Activated T-cell treated with anti-CD3 and anti-CD28 coated beads for 48 hours (primary cell): Measurements from ENCODE around the gene CD8B2.
"Not testable (repeated sequence)": the region's sequence is repeated elsewhere in the genome, so short reads cannot be mapped to it uniquely, and the experiment has no call there.

Experiments
- DNase-seq: peaks from one replicate; pipeline ENCODE4 v3.0.0-alpha.2; 2020; ENCODE audit warnings: low read depth

Gene CD8B2

GRCh38 chr2:106551417-106552130 lies 64.4 kb downstream of the CD8B2 start:
- DNase-seq, result no peak

GRCh38 chr2:106552921-106553320 lies 65.8 kb downstream of the CD8B2 start:
- DNase-seq, result no peak

- DNase-seq, result no peak
Observed at GRCh38 chr2:106553321-106553720, 66.2 kb downstream of the CD8B2 start.

- no peak for DNase-seq
Observed at GRCh38 chr2:106554411-106554810, 67.2 kb downstream of the CD8B2 start.

GRCh38 chr2:106555053-106555452 lies 67.9 kb downstream of the CD8B2 start:
- no peak for DNase-seq

- DNase-seq, result not testable (repeated sequence)
Observed at GRCh38 chr2:106559786-106560185, 72.6 kb downstream of the CD8B2 start.

- no peak for DNase-seq
Observed at GRCh38 chr2:106560773-106561172, 73.6 kb downstream of the CD8B2 start.

GRCh38 chr2:106561356-106561755 lies 74.2 kb downstream of the CD8B2 start:
- DNase-seq, result no peak

GRCh38 chr2:106561803-106562202 lies 74.6 kb downstream of the CD8B2 start:
- no peak for DNase-seq

GRCh38 chr2:106562268-106563186 lies 75.4 kb downstream of the CD8B2 start:
- no peak for DNase-seq

GRCh38 chr2:106563195-106563594 lies 76.0 kb downstream of the CD8B2 start:
- no peak for DNase-seq

- DNase-seq, result no peak
Observed at GRCh38 chr2:106565599-106565998, 78.4 kb downstream of the CD8B2 start.

GRCh38 chr2:106566050-106566449 lies 78.9 kb downstream of the CD8B2 start:
- DNase-seq, result peak; percentile 39

GRCh38 chr2:106566484-106566883 lies 79.3 kb downstream of the CD8B2 start:
- not testable (repeated sequence) for DNase-seq

- no peak for DNase-seq
Observed at GRCh38 chr2:106570316-106570715, 83.2 kb downstream of the CD8B2 start.
